Neural crest cell (in vitro differentiated cells): ENCODE measurements around the gene FOSL1. TPM values are rescaled to one million over a fixed set of nuclear protein-coding genes. Genes with fewer than 3 reads are reported as not detected.

Experiments used
- DNase-seq: peaks from one replicate; pipeline ENCODE4 v3.0.0; 2021; ENCODE audit warnings: low read depth, mixed read lengths, low spot score
- H3K27ac Mint-ChIP-seq: one replicate; pipeline ENCODE4 v1.8.0; 2021; ENCODE audit warnings: mild to moderate bottlenecking, mixed read lengths; ENCODE audit not compliant: unreplicated experiment
- H3K27me3 Mint-ChIP-seq: 2 replicates; pipeline ENCODE4 v1.8.0; 2021; ENCODE audit warnings: low read depth, mild to moderate bottlenecking, mixed read lengths
- H3K36me3 Mint-ChIP-seq: 2 replicates; pipeline ENCODE4 v1.8.0; 2021; ENCODE audit warnings: low read depth, mild to moderate bottlenecking, mixed read lengths
- H3K4me1 Mint-ChIP-seq: 2 replicates; pipeline ENCODE4 v1.8.0; 2021; ENCODE audit warnings: mixed read lengths
- H3K4me3 Mint-ChIP-seq: one replicate; pipeline ENCODE4 v1.8.0; 2021; ENCODE audit warnings: mild to moderate bottlenecking, mixed read lengths
- H3K9me3 Mint-ChIP-seq: 2 replicates; pipeline ENCODE4 v1.8.0; 2021; ENCODE audit warnings: mixed read lengths
- CTCF ChIP-seq: fragments of 200-600 bp; sonication (generic); conservative IDR thresholded peaks from 2 replicates; pipeline ENCODE4 v1.5.0; 2021; ENCODE audit warnings: antibody characterized with exemption, mild to moderate bottlenecking
- total RNA-seq: library from RNA; stranded (reverse); gene quantifications from 2 replicates; pipeline ENCODE4 v1.2.1, GENCODE V29; 2021

FOSL1 gene
- total RNA-seq, 1 donor from 2014 or later = 4.2 TPM

DNA sequence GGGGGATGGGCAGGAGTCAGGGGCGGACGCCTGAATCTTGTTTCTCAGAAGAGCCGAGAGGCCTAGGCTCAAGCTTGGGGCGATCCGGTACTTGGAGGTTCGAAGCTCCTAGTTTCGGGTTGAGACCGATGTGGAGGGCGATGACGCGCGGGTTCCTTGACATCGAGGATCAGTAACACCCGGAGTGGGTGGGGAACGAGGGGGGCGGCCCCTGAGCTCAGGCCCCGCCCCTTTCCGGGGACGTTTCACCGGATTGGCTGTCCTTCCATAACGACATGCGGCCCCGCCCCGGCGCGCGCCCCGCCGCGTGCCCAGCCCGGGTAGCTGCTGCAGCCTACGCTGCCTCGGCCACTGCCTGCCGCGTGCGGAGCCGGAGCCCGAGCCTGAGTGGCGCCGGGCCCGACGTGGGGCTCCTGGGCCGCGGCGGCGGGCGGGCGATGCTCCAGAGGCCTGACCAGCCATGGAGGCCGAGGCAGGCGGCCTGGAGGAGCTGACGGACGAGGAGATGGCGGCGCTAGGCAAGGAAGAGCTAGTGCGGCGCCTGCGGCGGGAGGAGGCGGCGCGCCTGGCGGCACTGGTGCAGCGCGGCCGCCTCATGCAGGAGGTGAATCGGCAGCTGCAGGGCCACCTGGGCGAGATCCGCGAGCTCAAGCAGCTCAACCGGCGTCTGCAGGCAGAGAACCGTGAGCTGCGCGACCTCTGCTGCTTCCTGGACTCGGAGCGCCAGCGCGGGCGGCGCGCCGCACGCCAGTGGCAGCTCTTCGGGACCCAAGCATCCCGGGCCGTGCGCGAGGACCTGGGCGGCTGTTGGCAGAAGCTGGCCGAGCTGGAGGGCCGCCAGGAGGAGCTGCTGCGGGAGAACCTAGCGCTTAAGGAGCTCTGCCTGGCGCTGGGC lies 9.6 kb downstream of the FOSL1 start, which contains the start of gene CCDC85B:
Gene CCDC85B (plus strand): TSS at position 350 of the 895 bp plus-strand sequence. CDS start 111 bp downstream, at position 461.
- TF ChIP-seq CTCF = peak; percentile 49
- H3K27me3 Mint-ChIP-seq = peaks cover 16% of the 10 kb centered on the region
- no peaks in the 10 kb centered on the region for H3K9me3 Mint-ChIP-seq
- no peaks in the 10 kb centered on the region for H3K36me3 Mint-ChIP-seq
- DNase-seq = peak; percentile 93
- peak within 1 kb of the TSS; percentile 59 for H3K27ac Mint-ChIP-seq
- peaks cover 54% of the 10 kb centered on the region for H3K4me1 Mint-ChIP-seq
- peak within 1 kb of the TSS; percentile 96 for H3K4me3 Mint-ChIP-seq

DNA sequence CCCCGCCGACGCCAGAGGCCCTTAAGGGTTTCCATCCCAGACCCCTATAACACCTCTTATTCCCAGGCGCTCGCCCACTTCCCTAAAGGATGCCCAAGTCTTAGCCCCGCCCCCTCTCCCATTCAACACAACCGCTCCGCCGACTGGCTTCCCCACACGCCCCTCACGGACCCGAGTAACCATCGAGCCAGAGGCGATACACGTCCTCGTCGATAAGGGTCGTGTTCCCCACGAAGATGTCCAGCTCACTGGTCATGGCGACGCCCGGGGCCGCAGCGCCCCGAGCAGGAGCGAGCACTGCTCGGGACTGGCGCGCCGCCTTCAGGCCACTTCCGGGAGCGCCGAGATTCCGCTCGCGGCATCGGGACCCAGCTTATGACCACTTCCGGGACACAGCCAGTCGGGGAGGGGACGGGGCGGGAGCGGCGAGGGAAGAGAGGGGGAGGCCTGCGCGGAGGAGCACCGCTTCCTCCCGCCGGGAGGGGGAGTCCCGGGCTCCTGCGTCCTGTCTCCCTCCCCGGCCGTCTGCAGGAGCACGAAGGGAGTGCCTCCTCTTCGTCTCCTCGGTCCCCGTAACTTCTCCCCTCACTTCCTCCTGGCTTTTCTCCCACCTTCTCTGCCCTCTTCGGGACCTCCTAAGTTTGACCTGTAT lies 11.9 kb downstream of the FOSL1 start, which contains the start of gene FIBP:
Gene FIBP (minus strand): TSS at position 309 of the 652 bp plus-strand sequence. CDS start 53 bp downstream, at position 256.
- DNase-seq = peak; percentile 98
- peak within 1 kb of the TSS; percentile 96 for H3K4me3 Mint-ChIP-seq
- peaks cover 56% of the 10 kb centered on the region for H3K4me1 Mint-ChIP-seq
- H3K36me3 Mint-ChIP-seq = peaks cover 4% of the 10 kb centered on the region
- no peaks in the 10 kb centered on the region for H3K9me3 Mint-ChIP-seq
- TF ChIP-seq CTCF = peak; percentile 79
- H3K27ac Mint-ChIP-seq = peak within 1 kb of the TSS; percentile 96
- peaks cover 11% of the 10 kb centered on the region for H3K27me3 Mint-ChIP-seq

- H3K36me3 Mint-ChIP-seq = peaks cover 4% of the 10 kb centered on the region
- peak overlapping the region; percentile 96 for H3K4me3 Mint-ChIP-seq
- peaks cover 11% of the 10 kb centered on the region for H3K27me3 Mint-ChIP-seq
- no peak for TF ChIP-seq CTCF
- H3K9me3 Mint-ChIP-seq = no peaks in the 10 kb centered on the region
- DNase-seq = no peak
- H3K27ac Mint-ChIP-seq = peak overlapping the region; percentile 96
- peaks cover 52% of the 10 kb centered on the region for H3K4me1 Mint-ChIP-seq
Measured at GRCh38 chr11:65887723-65888162, 12.4 kb downstream of the FOSL1 start.

DNA sequence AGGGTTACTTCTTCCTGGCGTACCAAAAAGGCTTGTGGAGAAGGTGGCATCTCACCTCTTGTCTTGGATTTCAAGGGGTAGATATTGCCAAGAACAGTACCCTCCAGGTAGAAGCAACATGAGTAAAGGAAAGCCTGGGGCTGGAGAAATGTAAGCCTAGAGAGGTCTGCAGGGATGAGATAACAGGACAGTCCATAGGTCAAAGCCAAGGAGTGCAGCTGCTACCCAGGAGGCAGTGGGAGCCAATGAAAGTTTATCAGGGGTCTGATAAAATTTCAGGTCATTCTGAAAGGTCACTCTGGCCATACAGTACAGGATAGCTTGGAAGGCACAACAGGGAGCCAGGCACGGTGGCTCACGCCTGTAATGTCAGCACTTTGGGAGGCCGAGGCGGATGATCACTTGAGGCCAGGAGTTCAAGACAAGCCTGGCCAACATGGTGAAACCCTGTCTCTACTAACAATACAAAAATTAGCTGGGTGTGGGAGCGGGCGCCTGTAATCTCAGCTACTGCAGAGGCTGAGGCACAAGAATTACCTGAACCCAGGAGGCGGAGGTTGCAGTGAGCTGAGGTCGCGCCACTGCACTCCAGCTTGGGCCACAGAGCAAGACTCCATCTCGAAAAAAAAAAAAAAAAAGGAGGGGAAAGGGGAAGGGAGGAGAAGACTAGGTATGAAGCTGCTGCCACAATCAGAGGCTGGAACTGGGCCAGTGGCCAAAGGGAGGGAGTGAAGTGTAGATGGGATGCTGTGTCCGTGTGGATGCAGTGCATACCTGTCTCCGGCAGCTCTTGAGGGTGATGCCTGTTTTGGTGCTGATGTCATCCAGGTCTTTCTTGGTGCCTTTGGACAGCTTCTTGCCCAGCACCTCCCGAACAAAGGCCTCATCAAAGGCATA lies 13.1 kb downstream of the FOSL1 start:
- H3K27ac Mint-ChIP-seq = peak overlapping the region; percentile 96
- peaks cover 4% of the 10 kb centered on the region for H3K36me3 Mint-ChIP-seq

More for the DNA sequence above, 13.1 kb downstream of the FOSL1 start:
- peaks cover 46% of the 10 kb centered on the region for H3K4me1 Mint-ChIP-seq
- no peak for TF ChIP-seq CTCF
- DNase-seq = no peak
- no peaks in the 10 kb centered on the region for H3K9me3 Mint-ChIP-seq
- peak overlapping the region; percentile 96 for H3K4me3 Mint-ChIP-seq
- peaks cover 11% of the 10 kb centered on the region for H3K27me3 Mint-ChIP-seq
